ENCODE measurements around the gene TTC38. TPM values are rescaled to one million over a fixed set of nuclear protein-coding genes. Genes with fewer than 3 reads are reported as not detected.

Gene TTC38
- total RNA-seq, 2 experiments from 2014 or later = 17.8 to 20.7 TPM

DNA sequence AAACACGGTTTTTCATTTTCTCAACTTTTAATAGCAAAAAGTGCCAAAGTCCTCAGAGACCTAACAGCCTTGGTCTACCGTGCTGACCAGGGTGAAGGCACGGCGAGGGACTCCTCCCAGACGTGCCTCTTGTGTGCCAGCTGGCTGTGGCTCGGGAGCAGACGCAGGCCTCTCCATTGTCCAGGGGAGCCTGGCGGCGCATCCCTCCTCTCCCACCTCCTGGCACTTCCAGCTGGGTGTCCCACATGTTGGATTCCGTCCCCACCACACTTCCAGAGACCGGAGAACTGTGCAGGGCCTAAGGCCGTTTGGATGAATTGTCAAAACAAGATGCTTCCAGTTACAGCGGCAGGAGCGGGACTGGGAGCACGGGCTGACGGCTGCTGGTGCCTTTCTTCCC, 29.3 kb upstream of the TTC38 start:
- Mint-ChIP-seq H3K27ac (no peak overlapping the region), H3K27me3 (no peaks in the 10 kb centered on the region), H3K4me3 (no peak overlapping the region), H3K36me3 (ENCODE audit: low read depth) (peaks cover 18% of the 10 kb centered on the region), H3K4me1 (peaks cover 22% of the 10 kb centered on the region), H3K9me3 (no peaks in the 10 kb centered on the region)
- DNase-seq = no peak
- POLR2A ChIA-PET = interaction anchor here (3.0 kb wide), 1 partner anchor 11 kb away, joined by 13 read pairs; the partner anchor contains the start of gene CDPF1
- CTCF ChIA-PET = no interaction called here

DNA sequence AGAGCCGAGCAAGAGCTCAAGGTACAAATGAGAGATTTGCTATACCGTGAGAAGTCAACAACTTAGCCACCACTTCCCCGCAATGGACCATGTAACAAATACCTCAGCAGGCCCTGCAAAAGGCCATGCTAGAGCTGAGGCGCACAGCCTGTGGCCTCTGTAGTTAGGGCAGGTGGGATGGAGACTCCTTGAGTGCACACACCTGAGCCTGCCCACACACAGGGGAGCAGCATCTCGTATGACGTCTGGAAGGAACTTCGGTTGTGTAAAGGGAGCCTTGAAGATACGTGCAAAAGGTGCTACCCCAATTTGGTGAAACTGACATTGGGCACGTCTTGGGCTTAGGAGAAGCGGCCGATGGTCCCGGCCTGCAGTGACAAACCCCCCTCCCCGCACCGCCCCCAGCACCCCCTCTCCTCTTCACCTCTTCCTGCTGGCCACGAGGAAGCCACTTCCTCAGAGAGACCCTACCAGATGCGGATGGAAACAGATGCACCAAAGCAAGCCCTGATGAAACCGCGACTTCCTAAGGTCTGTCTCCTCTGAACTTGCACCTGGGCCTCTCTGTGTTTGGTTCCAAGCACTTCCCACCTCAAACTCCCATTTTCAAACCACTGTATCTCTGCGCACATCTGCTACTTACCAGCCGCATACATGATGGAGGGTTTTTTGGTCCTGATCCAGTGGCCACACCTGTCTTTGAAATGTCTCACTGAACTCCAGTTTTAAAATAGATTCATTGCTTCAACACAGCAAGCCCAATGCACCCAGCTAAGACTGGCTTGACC, 28.4 kb upstream of the TTC38 start:
- ChIA-PET POLR2A (interaction anchor here (1.4 to 3.0 kb wide), 2 partner anchors 10 to 57 kb away, joined by 4 to 13 read pairs; partner anchors contain the start of genes CDPF1 and GTSE1), CTCF (no interaction called here)
- Mint-ChIP-seq H3K9me3 (no peaks in the 10 kb centered on the region), H3K27ac (peak overlapping the region; percentile 64), H3K4me3 (no peak overlapping the region), H3K27me3 (no peaks in the 10 kb centered on the region), H3K36me3 (ENCODE audit: low read depth) (peaks cover 24% of the 10 kb centered on the region), H3K4me1 (peaks cover 22% of the 10 kb centered on the region)
- DNase-seq = no peak

DNA sequence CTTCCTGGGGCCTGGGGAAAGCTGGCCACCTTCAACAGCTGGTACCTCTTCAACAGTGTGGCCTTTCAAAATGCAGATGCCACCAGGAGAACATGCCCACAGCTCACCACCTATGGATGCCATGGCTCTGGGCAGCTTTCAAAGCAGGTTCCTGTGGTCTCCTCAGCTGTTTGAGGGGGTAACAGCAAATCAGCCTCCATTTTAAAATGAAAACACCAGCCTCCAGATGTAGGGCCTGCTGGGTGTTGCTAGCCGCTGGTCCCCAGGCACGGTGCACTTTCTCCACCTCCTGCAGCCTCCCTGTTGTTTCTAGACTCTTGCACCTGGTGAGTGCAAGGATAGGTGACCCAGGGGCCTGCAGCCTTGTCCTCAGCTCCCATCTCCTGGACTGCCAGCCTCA, 27.7 kb upstream of the TTC38 start:
- Mint-ChIP-seq H3K4me1 (peaks cover 22% of the 10 kb centered on the region), H3K9me3 (no peaks in the 10 kb centered on the region), H3K27ac (no peak overlapping the region), H3K36me3 (ENCODE audit: low read depth) (peaks cover 24% of the 10 kb centered on the region), H3K27me3 (no peaks in the 10 kb centered on the region), H3K4me3 (no peak overlapping the region)
- ChIA-PET CTCF (no interaction called here), POLR2A (interaction anchor here (1.4 to 3.0 kb wide), 2 partner anchors 10 to 56 kb away, joined by 4 to 13 read pairs; partner anchors contain the start of genes CDPF1 and GTSE1)
- no peak for DNase-seq

DNA sequence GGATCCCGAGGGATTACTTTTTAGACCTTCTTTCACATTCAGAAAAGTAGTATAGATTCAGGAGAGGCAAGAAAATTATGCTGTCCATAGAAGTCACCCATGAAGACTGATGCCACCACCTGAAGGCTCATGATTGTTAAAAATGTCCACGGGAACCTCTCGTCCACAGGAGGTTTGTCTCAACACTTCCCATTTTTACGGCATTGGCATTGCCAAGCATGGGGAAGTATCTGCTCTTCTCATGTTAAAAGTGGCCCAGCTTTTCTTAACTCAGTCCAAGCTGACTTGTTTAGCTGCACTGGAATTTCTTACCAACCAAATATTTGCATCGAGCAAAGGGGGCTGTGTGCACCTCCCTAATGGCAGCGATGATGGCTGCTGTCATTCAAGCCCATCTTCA, 27.3 kb upstream of the TTC38 start:
- CTCF ChIA-PET = no interaction called here
- Mint-ChIP-seq H3K9me3 (no peaks in the 10 kb centered on the region), H3K27ac (no peak overlapping the region), H3K36me3 (ENCODE audit: low read depth) (peaks cover 24% of the 10 kb centered on the region), H3K4me1 (peaks cover 22% of the 10 kb centered on the region), H3K4me3 (no peak overlapping the region), H3K27me3 (no peaks in the 10 kb centered on the region)
- no peak for DNase-seq
- POLR2A ChIA-PET = interaction anchor here (1.4 to 3.0 kb wide), 2 partner anchors 9 to 56 kb away, joined by 4 to 13 read pairs; partner anchors contain the start of genes CDPF1 and GTSE1

DNA sequence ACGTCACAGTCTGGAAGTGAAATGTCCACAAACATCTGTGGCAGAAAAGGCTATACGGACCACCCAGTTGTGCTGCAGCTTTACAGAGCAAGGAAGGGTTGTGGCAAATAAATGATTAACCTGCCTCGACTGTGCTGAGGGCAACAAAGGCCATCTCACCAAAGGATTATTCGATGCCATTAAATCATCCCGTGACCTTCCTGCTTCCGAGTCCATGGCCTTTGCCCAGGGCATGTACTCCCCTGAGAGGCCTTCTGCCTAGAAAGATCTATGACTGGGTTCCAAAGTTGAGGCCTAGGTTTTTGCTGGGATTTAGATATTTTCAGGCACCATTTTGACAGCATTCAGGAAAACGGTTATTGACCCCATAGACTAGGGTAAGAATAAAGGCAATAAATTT, 26.9 kb upstream of the TTC38 start:
- no peaks in the 10 kb centered on the region for H3K9me3 Mint-ChIP-seq

DNA sequence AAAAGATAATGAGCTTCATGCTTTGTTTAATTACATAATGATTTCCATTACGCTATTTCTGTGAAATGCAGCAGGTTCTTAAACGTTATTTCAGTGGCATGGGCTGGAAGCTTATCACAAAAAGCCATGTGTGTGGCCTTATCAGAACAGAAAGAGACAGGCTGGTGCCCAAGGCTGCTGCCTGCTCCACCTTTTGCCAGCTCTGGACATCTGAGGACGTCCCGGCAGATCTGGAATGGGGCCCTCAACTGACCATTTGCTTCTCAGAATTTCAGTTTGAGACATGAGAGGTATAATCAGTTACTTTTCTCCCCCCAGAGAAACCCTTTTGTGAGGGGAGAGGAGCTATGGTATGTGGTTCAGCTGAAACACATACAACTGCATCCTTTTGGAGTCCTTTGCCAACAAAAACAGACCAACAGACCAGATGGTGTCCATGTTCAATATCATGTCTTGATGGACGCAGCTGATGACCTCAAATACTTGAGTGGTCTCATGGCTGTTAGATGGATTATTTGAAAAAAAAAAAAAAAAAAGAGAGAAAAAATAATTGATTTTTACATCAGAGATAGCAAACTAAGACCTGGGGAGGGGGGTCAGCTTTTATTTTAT, 26.3 kb upstream of the TTC38 start:
- ChIA-PET CTCF (interaction anchor here (0.7 kb wide), 1 partner anchor 246 kb away, joined by 3 read pairs; no protein-coding TSS in a partner anchor), POLR2A (no interaction called here)
- Mint-ChIP-seq H3K4me1 (peaks cover 22% of the 10 kb centered on the region), H3K27ac (no peak overlapping the region), H3K9me3 (no peaks in the 10 kb centered on the region), H3K4me3 (no peak overlapping the region), H3K36me3 (ENCODE audit: low read depth) (peaks cover 21% of the 10 kb centered on the region), H3K27me3 (no peaks in the 10 kb centered on the region)
- no peak for DNase-seq

More for the DNA sequence above, 26.9 kb upstream of the TTC38 start:
- ChIA-PET CTCF (no interaction called here), POLR2A (no interaction called here)
- DNase-seq = no peak
- no peak overlapping the region for H3K4me3 Mint-ChIP-seq
- H3K4me1 Mint-ChIP-seq = peaks cover 22% of the 10 kb centered on the region
- no peak overlapping the region for H3K27ac Mint-ChIP-seq
- peaks cover 21% of the 10 kb centered on the region for H3K36me3 Mint-ChIP-seq (ENCODE audit: low read depth)
- H3K27me3 Mint-ChIP-seq = no peaks in the 10 kb centered on the region

DNA sequence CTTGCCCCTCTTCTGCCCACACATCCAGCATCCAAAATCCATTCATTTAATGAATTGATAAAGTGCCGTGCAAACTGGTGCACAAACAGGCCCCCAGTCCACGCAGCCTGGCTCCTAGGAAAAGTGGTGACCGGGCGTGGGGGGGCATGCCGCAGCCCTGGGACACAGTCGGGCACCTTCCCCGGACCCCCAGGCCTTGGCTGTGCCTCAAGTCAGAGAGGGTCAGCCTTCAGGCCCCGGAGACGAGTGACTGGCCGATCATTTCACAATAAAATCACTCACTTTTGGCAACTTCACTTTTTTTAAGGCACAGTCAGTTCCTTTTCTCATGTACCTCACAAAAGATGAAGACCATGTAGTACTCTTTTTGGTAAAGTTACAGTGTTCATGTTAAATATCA, 25.7 kb upstream of the TTC38 start:
- Mint-ChIP-seq H3K36me3 (ENCODE audit: low read depth) (peaks cover 19% of the 10 kb centered on the region), H3K4me1 (peaks cover 22% of the 10 kb centered on the region), H3K27ac (no peak overlapping the region), H3K4me3 (no peak overlapping the region), H3K9me3 (no peaks in the 10 kb centered on the region), H3K27me3 (no peaks in the 10 kb centered on the region)
- no peak for DNase-seq
- ChIA-PET POLR2A (no interaction called here), CTCF (no interaction called here)

DNA sequence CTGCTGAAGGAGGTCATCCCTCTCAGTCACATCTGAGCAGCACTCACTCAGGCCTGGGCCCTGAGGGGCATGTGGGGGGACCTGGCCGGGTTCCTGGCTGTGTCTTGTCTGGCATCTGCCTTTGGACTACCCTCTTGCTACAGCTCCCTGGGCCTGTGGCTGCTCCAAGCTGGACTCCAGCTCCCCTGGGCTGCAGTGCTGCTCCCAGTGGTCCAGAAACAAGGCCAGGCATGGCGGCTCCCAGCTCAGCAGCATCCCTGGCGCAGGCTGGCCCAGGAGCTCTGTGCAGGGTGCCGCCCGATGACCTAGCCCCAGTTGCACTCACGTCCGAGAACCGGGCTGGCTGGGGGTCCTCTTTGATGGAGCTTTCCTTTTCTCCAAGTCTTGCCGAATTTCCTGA, 23.0 kb upstream of the TTC38 start:
- peaks cover 22% of the 10 kb centered on the region for H3K4me1 Mint-ChIP-seq
- no peak overlapping the region for H3K27ac Mint-ChIP-seq
- H3K36me3 Mint-ChIP-seq (ENCODE audit: low read depth) = peaks cover 7% of the 10 kb centered on the region
- no peaks in the 10 kb centered on the region for H3K9me3 Mint-ChIP-seq
- H3K4me3 Mint-ChIP-seq = no peak overlapping the region
- POLR2A ChIA-PET = interaction anchor here (1.8 kb wide), 1 partner anchor 18 kb away, joined by 4 read pairs; no protein-coding TSS in a partner anchor
- no peaks in the 10 kb centered on the region for H3K27me3 Mint-ChIP-seq
- CTCF ChIA-PET = no interaction called here
- no peak for DNase-seq

DNA sequence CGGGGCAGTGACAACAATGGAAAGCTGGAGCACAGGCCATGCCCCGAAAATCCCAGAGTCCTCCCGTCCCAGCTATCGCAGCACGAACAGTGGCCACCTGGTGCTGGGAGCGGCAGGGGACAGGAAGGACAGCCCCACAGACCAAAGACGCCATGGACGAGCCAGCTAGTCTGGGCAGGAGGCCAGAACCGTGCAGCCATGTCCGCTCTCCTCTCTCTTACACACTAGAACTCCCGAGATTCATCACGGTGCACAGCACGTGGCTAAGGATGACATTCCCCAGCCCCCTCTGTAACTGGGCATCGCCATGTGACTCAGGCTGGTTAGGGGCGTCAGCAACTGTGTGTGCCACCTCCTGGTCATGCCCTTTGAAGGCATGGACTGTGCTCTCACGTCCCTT, 22.3 kb upstream of the TTC38 start:
- POLR2A ChIA-PET = no interaction called here

DNA sequence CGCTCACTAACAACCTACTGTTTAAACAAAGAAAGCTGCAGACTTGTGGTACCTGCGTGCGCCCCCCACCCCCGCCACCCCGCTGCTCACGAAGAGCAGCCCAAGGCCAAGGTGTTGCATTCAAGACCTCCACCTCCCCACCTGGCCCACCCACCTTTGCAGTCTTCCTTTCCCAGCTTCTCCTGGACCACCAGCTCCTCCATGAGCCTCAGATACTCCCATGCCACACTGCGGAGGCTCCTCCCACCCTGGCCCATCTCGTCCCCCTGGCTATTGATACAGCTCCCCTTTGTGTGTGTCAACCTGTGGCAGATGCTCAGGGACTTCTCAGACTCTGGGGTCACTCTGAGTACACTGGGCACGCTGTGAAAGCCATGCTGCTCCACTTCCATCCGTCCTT, 21.6 kb upstream of the TTC38 start:
- Mint-ChIP-seq H3K27me3 (no peaks in the 10 kb centered on the region), H3K4me1 (peaks cover 17% of the 10 kb centered on the region), H3K4me3 (no peak overlapping the region), H3K27ac (no peak overlapping the region), H3K9me3 (no peaks in the 10 kb centered on the region), H3K36me3 (ENCODE audit: low read depth) (peaks cover 7% of the 10 kb centered on the region)
- no peak for DNase-seq
- CTCF ChIA-PET = no interaction called here
- POLR2A ChIA-PET = interaction anchor here (1.3 kb wide), 1 partner anchor 49 kb away, joined by 6 read pairs; no protein-coding TSS in a partner anchor

More for the DNA sequence above, 22.3 kb upstream of the TTC38 start:
- H3K36me3 Mint-ChIP-seq (ENCODE audit: low read depth) = peaks cover 7% of the 10 kb centered on the region
- H3K9me3 Mint-ChIP-seq = no peaks in the 10 kb centered on the region
- H3K4me1 Mint-ChIP-seq = peaks cover 14% of the 10 kb centered on the region
- H3K27me3 Mint-ChIP-seq = no peaks in the 10 kb centered on the region
- no peak overlapping the region for H3K27ac Mint-ChIP-seq
- no peak for DNase-seq
- CTCF ChIA-PET = no interaction called here
- no peak overlapping the region for H3K4me3 Mint-ChIP-seq

DNA sequence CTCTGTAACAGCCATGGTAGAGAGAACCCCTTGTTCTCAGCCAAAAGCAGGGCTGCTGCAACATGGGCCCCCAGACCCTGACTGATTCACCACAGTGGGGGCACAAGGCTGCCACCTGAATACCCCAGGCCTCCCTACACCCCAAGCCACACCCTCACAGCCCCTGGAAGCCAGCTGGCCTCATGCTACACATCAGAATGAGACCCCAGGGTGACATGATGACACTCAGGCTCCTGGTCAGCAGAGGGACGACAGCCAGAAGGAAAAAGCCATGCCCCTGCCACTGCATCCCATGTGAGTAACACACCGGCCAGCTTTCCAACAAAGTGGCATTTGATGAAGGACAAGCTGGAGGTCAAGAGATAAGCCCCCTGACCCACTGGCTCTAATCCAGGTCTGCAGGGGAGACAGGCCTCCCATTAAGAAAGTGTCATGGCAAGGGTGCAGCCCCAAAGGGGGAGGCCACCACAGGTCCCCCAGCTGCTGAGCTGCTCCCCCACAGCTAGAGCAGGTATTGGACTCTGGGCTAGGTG, 20.3 kb upstream of the TTC38 start:
- no peak overlapping the region for H3K27ac Mint-ChIP-seq
- H3K27me3 Mint-ChIP-seq = no peaks in the 10 kb centered on the region
- H3K36me3 Mint-ChIP-seq (ENCODE audit: low read depth) = peaks cover 7% of the 10 kb centered on the region
- H3K9me3 Mint-ChIP-seq = no peaks in the 10 kb centered on the region
- no peak overlapping the region for H3K4me3 Mint-ChIP-seq
- DNase-seq = no peak
- peaks cover 30% of the 10 kb centered on the region for H3K4me1 Mint-ChIP-seq
- POLR2A ChIA-PET = interaction anchor here (1.4 kb wide), 2 partner anchors 10 to 40 kb away, joined by 3 to 4 read pairs; no protein-coding TSS in a partner anchor
- CTCF ChIA-PET = no interaction called here

DNA sequence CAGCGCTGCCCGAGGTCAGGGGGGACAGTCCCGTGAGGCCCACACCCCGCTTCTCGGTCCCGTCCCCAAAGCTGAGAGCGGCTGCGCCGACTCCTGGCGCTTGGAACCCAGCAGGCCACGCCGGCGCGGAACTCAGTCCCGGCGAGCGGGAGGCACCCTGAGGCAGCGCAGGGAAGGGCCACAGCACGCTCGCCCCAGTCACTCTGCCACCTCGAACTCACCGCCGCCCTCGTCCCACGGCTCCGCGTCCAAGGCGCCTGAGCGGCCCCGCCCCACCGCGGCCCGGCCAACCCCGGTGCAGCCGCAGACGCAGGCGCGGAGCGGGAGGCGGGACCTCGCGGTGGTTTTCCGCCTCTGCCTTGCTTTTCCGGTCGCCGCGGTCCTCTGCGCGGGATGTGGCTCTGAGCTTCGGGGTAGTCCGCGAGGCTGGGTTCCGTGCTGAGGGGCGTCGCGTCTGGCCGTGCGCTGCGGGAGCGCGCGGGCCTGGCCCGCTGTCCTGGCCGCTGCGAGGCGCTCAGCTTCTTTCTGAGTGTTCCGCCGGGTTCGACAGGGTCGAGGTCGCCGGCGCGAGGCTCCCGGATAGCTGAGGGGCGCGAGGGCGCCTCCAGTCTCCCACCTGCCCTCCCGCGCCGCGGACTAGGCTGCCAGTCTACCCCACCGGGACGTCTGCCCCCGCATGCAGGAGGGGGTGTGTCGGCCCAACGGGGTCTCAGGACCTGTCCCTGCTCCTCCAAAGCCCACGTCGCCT, 17.6 kb upstream of the TTC38 start, which contains the start of gene CDPF1:
CDPF1 (minus strand) TSS at position 259 of the 748 bp plus-strand sequence. CDS start 2,009 bp downstream, outside the sequence.
- H3K27ac Mint-ChIP-seq = peak within 1 kb of the TSS; percentile 80
- peaks cover 5% of the 10 kb centered on the region for H3K9me3 Mint-ChIP-seq
- H3K4me1 Mint-ChIP-seq = peaks cover 43% of the 10 kb centered on the region
- peaks cover 8% of the 10 kb centered on the region for H3K36me3 Mint-ChIP-seq (ENCODE audit: low read depth)
- H3K27me3 Mint-ChIP-seq = peaks cover 4% of the 10 kb centered on the region
- peak within 1 kb of the TSS; percentile 73 for H3K4me3 Mint-ChIP-seq
- ChIA-PET POLR2A (interaction anchor here (0.5 to 5.8 kb wide), 14 partner anchors 11 to 237 kb away, joined by 3 to 48 read pairs (median 8); partner anchors contain the start of genes GTSE1 and TTC38), CTCF (interaction anchor here (0.8 to 1.6 kb wide), 4 partner anchors 9 to 98 kb away, joined by 3 to 8 read pairs (median 4); partner anchors contain the start of gene GTSE1)
- DNase-seq = peak; percentile 92

All from activated CD4-positive, alpha-beta memory T cell treated with anti-CD3 and anti-CD28 coated beads, Interleukin-2, amount 10 ng/mL, durations not matched to agents 7 days and 5 days (primary cell).